H1 (cell line): ENCODE results near the gene CUEDC1. TPM values are rescaled to one million over a fixed set of nuclear protein-coding genes. Genes with fewer than 3 reads are reported as not detected.

Experiments used
- CTCF ChIA-PET: fragments of 300-600 bp; sonication (Branson Sonifier 250); formaldehyde crosslinking; loops from one replicate; lab custom pipeline; 2021; ENCODE audit not compliant: partially characterized antibody; lab: Charles Lee
- POLR2A ChIA-PET: fragments of 300-600 bp; sonication (Branson Sonifier 250); formaldehyde crosslinking; loops from one replicate; lab custom pipeline; 2021; ENCODE audit warnings: inconsistent platforms; ENCODE audit not compliant: partially characterized antibody; lab: Charles Lee
- DNase-seq, 2 experiments: peaks; one replicate each; pipeline versions ENCODE4 v3.0.0 to v3.0.0-alpha.2; 2010 to 2022; ENCODE audit warnings: low spot score in 2 of 2, low read depth in 1 of 2, mixed read lengths in 1 of 2
- FAIRE-seq: peaks from 2 replicates; lab custom pipeline; 2011; peaks lifted over from hg19 to GRCh38; lab: Jason Lieb, UNC
- H2AFZ ChIP-seq: 2 replicates; pipeline ENCODE4 v1.8.1; 2012; ENCODE audit warnings: low read length, inconsistent platforms
- H2AK5ac ChIP-seq: 2 replicates; pipeline ENCODE4 v1.6.1; 2013; ENCODE audit warnings: low read depth, low read length
- H2BK120ac ChIP-seq: replicated peaks from 2 replicates; pipeline ENCODE3; 2013; ENCODE audit warnings: low read depth, low read length, inconsistent platforms
- H2BK12ac ChIP-seq: 2 replicates; pipeline ENCODE4 v1.6.1; 2013; ENCODE audit warnings: low read depth, low read length
- H2BK15ac ChIP-seq: 2 replicates; pipeline ENCODE4 v1.6.1; 2013; ENCODE audit warnings: low read length
- H2BK20ac ChIP-seq: 2 replicates; pipeline ENCODE4 v1.6.1; 2013; ENCODE audit warnings: low read length
- H2BK5ac ChIP-seq: 2 replicates; pipeline ENCODE4 v1.6.1; 2013; ENCODE audit warnings: low read depth, low read length
- H3K14ac ChIP-seq: 2 replicates; pipeline ENCODE4 v1.6.1; 2013; ENCODE audit warnings: inconsistent platforms; ENCODE audit not compliant: insufficient read length
- H3K18ac ChIP-seq: 2 replicates; pipeline ENCODE4 v1.6.1; 2013; ENCODE audit warnings: low read length; ENCODE audit errors: extremely low read depth
- H3K23ac ChIP-seq: 2 replicates; pipeline ENCODE4 v1.6.1; 2013; ENCODE audit warnings: inconsistent platforms; ENCODE audit not compliant: insufficient read length
- H3K23me2 ChIP-seq: 2 replicates; pipeline ENCODE4 v1.6.1; 2013; ENCODE audit warnings: low read depth, low read length
- H3K27ac ChIP-seq: 2 replicates; pipeline ENCODE4 v1.6.1; 2011; ENCODE audit warnings: low read depth, low read length, inconsistent platforms
- H3K27me3 ChIP-seq, 4 experiments: replicated peaks in 1 of 4; 1 replicate in 1 of 4; 2 replicates in 3 of 4; pipeline versions ENCODE4 v1.6.1 to v1.8.1; 2011 to 2013; ENCODE audit warnings: low read length in 3 of 4, mild to moderate bottlenecking in 3 of 4, inconsistent platforms in 2 of 4, mixed read lengths in 2 of 4, moderate library complexity in 1 of 4; ENCODE audit not compliant: control insufficient read depth in 3 of 4, insufficient read depth in 3 of 4; ENCODE audit errors: extremely low read depth in 1 of 4
- H3K36me3 ChIP-seq, 4 experiments: 2 replicates each; pipeline versions ENCODE4 v1.6.1 to v1.8.1; 2011 to 2013; ENCODE audit warnings: mild to moderate bottlenecking in 4 of 4, low read length in 3 of 4, moderate library complexity in 2 of 4, control low read depth in 1 of 4, inconsistent platforms in 1 of 4; ENCODE audit not compliant: insufficient read depth in 4 of 4, control insufficient read depth in 2 of 4
- H3K4ac ChIP-seq: replicated peaks from 2 replicates; pipeline ENCODE3; 2013; ENCODE audit warnings: low read length, low read depth, mixed read lengths, inconsistent platforms; ENCODE audit not compliant: insufficient read length
- H3K4me1 ChIP-seq, 4 experiments: replicated peaks in 1 of 4; 1 replicate in 1 of 4; 2 replicates in 3 of 4; pipeline versions ENCODE4 v1.6.1 to v1.8.1; 2011 to 2013; ENCODE audit warnings: low read length in 3 of 4, inconsistent platforms in 2 of 4, mixed read lengths in 1 of 4; ENCODE audit not compliant: insufficient read depth in 4 of 4, control insufficient read depth in 3 of 4
- H3K4me2 ChIP-seq, 2 experiments: 2 replicates each; pipeline versions ENCODE4 v1.6.1 to v1.8.1; 2011 to 2013; ENCODE audit warnings: low read depth in 2 of 2, low read length in 2 of 2, control low read depth in 1 of 2, inconsistent platforms in 1 of 2, mild to moderate bottlenecking in 1 of 2; ENCODE audit not compliant: insufficient read depth in 1 of 2
- H3K4me3 ChIP-seq, 4 experiments: fragments of 200-600, 300-600 bp in 1 of 4; sonication (generic), shearing (Covaris generic), sonication (Bioruptor Twin) in 1 of 4; 2 replicates each; pipeline versions ENCODE4 v1.5.1 to v1.8.1; 2011 to 2016; ENCODE audit warnings: low read length in 4 of 4, low read depth in 3 of 4, control low read depth in 2 of 4, inconsistent platforms in 2 of 4, mild to moderate bottlenecking in 2 of 4, mixed read lengths in 1 of 4, moderate library complexity in 1 of 4; ENCODE audit not compliant: insufficient read depth in 2 of 4; ENCODE audit errors: extremely low read depth in 1 of 4
- H3K56ac ChIP-seq: replicated peaks from 2 replicates; pipeline ENCODE3; 2013; ENCODE audit warnings: low read depth, mild to moderate bottlenecking, mixed read lengths, low read length, inconsistent platforms; ENCODE audit not compliant: insufficient read length
- H3K79me1 ChIP-seq: 2 replicates; pipeline ENCODE4 v1.6.1; 2013; ENCODE audit warnings: low read depth, low read length, control low read depth
- H3K79me2 ChIP-seq, 2 experiments: 2 replicates each; pipeline versions ENCODE4 v1.6.1 to v1.8.1; 2012 to 2013; ENCODE audit warnings: low read length in 2 of 2, mild to moderate bottlenecking in 2 of 2, inconsistent platforms in 1 of 2; ENCODE audit not compliant: insufficient read depth in 2 of 2, control insufficient read depth in 1 of 2
- H3K9ac ChIP-seq, 4 experiments: replicated peaks in 1 of 4; 1 replicate in 1 of 4; 2 replicates in 3 of 4; pipeline versions ENCODE4 v1.6.1 to v1.8.1; 2011 to 2013; ENCODE audit warnings: low read depth in 3 of 4, low read length in 3 of 4, control low read depth in 2 of 4, mild to moderate bottlenecking in 2 of 4, moderate library complexity in 2 of 4, inconsistent platforms in 1 of 4; ENCODE audit errors: extremely low read depth in 1 of 4
- H3K9me3 ChIP-seq, 2 experiments: 2 replicates each; pipeline versions ENCODE4 v1.6.1 to v1.8.1; 2012 to 2013; ENCODE audit warnings: mild to moderate bottlenecking in 2 of 2, moderate library complexity in 2 of 2, control low read depth in 1 of 2, inconsistent platforms in 1 of 2, low read depth in 1 of 2, low read length in 1 of 2, mixed read lengths in 1 of 2; ENCODE audit not compliant: insufficient read depth in 2 of 2
- H4K20me1 ChIP-seq, 2 experiments: replicated peaks in 1 of 2; 2 replicates each; pipeline versions ENCODE3 to v1.8.1; 2011 to 2013; ENCODE audit warnings: inconsistent platforms in 2 of 2, low read length in 2 of 2, mild to moderate bottlenecking in 1 of 2; ENCODE audit not compliant: insufficient read depth in 2 of 2, control insufficient read depth in 1 of 2
- H4K5ac ChIP-seq: 2 replicates; pipeline ENCODE4 v1.6.1; 2013; ENCODE audit warnings: low read length, low read depth, mixed read lengths, inconsistent platforms; ENCODE audit not compliant: insufficient read length
- H4K8ac ChIP-seq: 2 replicates; pipeline ENCODE4 v1.8.0; 2013; ENCODE audit warnings: mild to moderate bottlenecking, moderate library complexity, low read length, inconsistent platforms; ENCODE audit not compliant: insufficient read depth; ENCODE audit errors: extremely low read depth
- H4K91ac ChIP-seq: replicated peaks from 2 replicates; pipeline ENCODE3; 2013; ENCODE audit warnings: low read length, mixed read lengths, inconsistent platforms; ENCODE audit not compliant: insufficient read length
- EP300 ChIP-seq, 2 experiments: IDR thresholded peaks; 1 replicate in 1 of 2; 2 replicates in 1 of 2; pipeline ENCODE4 v1.6.1; 2011 to 2012; ENCODE audit warnings: low read depth in 2 of 2, low read length in 2 of 2, mild to moderate bottlenecking in 2 of 2, borderline replicate concordance in 1 of 2, inconsistent platforms in 1 of 2, moderate library complexity in 1 of 2
- MAFK ChIP-seq: IDR thresholded peaks from 2 replicates; pipeline ENCODE4 v1.6.1; 2012; ENCODE audit warnings: low read depth, mild to moderate bottlenecking, improper control_type of control experiment, low read length
- PHF8 ChIP-seq: fragments of 200-600 bp; sonication (generic); conservative IDR thresholded peaks from 2 replicates; pipeline ENCODE4 v1.7.1; 2012; ENCODE audit warnings: low read depth, mild to moderate bottlenecking, inconsistent platforms, low read length, moderate library complexity
- RBBP5 ChIP-seq: IDR thresholded peaks from 2 replicates; pipeline ENCODE4 v1.7.1; 2012; ENCODE audit warnings: low read depth, mild to moderate bottlenecking, inconsistent platforms, low read length, moderate library complexity, borderline replicate concordance
- SIN3A ChIP-seq, 2 experiments: IDR thresholded peaks in 1 of 2; conservative IDR thresholded peaks in 1 of 2; 2 replicates each; pipeline ENCODE4 v1.6.1; 2011 to 2012; ENCODE audit warnings: low read length in 2 of 2, improper control_type of control experiment in 1 of 2, low read depth in 1 of 2, mild to moderate bottlenecking in 1 of 2
- SP2 ChIP-seq: IDR thresholded peaks from 2 replicates; pipeline ENCODE4 v1.6.1; 2012; ENCODE audit warnings: mild to moderate bottlenecking, low read length, inconsistent platforms
- TAF1 ChIP-seq: IDR thresholded peaks from 2 replicates; pipeline ENCODE4 v1.6.1; 2011; ENCODE audit warnings: mild to moderate bottlenecking, low read depth, low read length
- ZNF274 ChIP-seq: IDR thresholded peaks from 2 replicates; pipeline ENCODE4 v1.7.0; 2012; ENCODE audit warnings: low read length, borderline replicate concordance; ENCODE audit errors: extremely low read depth
- polyA plus RNA-seq, 7 experiments: library from polyadenylated mRNA; depleted of rRNA in 3 of 7; stranded (reverse) in 5 of 7; unstranded in 2 of 7; fragments of >200 nt in 5 of 7; fragments of 200-250 nt in 2 of 7; gene quantifications; 1 replicate in 5 of 7; 2 replicates in 1 of 7; 4 replicates in 1 of 7; pipeline versions ENCODE4 v1.2.1 to v1.2.3, GENCODE V29; 2011 to 2013; ENCODE audit warnings: missing spikeins in 2 of 7, mixed read lengths in 2 of 7
- total RNA-seq: library from RNA; stranded (reverse); fragmentation: NEBNext Ultra II Directional; extraction: Animal tissue kit (Norgen Biotek cat#: 25700); gene quantifications from 2 replicates; pipeline ENCODE4 v1.2.1, GENCODE V29; 2021

CUEDC1 gene
- total and polyA plus RNA-seq, 2 of the 8 experiments (the other 6 are each of a cell fraction or from before 2014, with no cell fraction given) = 4.0 to 10.7 TPM

DNA sequence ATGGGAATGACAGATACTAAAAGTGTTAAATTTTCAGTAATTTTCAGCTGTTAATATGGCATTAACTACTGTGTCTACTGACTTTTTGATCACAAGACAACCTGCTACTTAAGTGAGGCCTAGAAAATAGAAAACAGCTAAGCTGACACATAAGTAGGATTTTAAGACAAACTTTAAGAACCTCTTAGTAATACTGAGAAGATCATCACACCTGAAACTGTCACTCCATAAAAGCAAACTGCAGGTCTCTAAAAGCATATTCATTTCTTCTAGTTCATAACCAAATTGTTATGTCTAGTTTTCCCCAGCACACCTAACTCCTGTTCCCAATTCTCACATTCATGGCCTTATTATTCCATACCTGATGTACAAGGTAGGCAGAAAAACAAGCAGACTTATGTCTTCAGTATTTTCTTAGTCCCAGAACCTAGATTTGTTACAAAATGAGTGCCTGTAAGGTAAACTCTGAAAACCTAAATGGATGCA is 43.8 kb upstream of the CUEDC1 start:
- H3K4me2 ChIP-seq = no peak overlapping the region
- H3K27ac ChIP-seq = no peak overlapping the region
- no peak overlapping the region for H4K8ac ChIP-seq
- peaks cover 3 to 55% (median 30%) of the 10 kb centered on the region in 4 experiments; a peak in 7 of 8 replicates for H3K36me3 ChIP-seq
- no peaks in the 10 kb centered on the region for H3K79me1 ChIP-seq
- no peak overlapping the region for H2AFZ ChIP-seq
- no peak for DNase-seq
- no peak overlapping the region for H2AK5ac ChIP-seq
- FAIRE-seq = no peak
- H3K56ac ChIP-seq = no peak overlapping the region
- H2BK120ac ChIP-seq = no peak overlapping the region
- POLR2A ChIA-PET = interaction anchor here (0.7 to 28.0 kb wide), 20 partner anchors 4 to 164 kb away, joined by 3 to 672 read pairs (median 6); partner anchors contain the start of genes CUEDC1, DYNLL2, MRPS23 and SRSF1
- H3K23ac ChIP-seq = no peak overlapping the region
- peaks cover 5 to 7% of the 10 kb centered on the region in 2 experiments for H4K20me1 ChIP-seq
- H3K4me1 ChIP-seq = peaks cover 0 to 3% (median 0%) of the 10 kb centered on the region in 4 experiments; a peak in 1 of 7 replicates
- no peak overlapping the region for H2BK12ac ChIP-seq
- H3K9me3 ChIP-seq = no peaks in the 10 kb centered on the region
- no peak overlapping the region for H3K9ac ChIP-seq
- H4K5ac ChIP-seq = no peak overlapping the region
- H3K4me3 ChIP-seq = no peak overlapping the region
- H3K18ac ChIP-seq = no peak overlapping the region
- no peak overlapping the region for H3K4ac ChIP-seq
- no peak overlapping the region for H2BK15ac ChIP-seq
- H3K27me3 ChIP-seq = no peaks in the 10 kb centered on the region
- no peaks in the 10 kb centered on the region for H3K23me2 ChIP-seq
- H2BK20ac ChIP-seq = no peak overlapping the region
- CTCF ChIA-PET = interaction anchor here (0.7 to 15.0 kb wide), 49 partner anchors 8 to 192 kb away, joined by 3 to 384 read pairs (median 5); partner anchors contain the start of genes CUEDC1 and MRPS23
- no peak overlapping the region for H4K91ac ChIP-seq
- no peak overlapping the region for H3K14ac ChIP-seq
- TF ChIP-seq TAF1 (no peak), EP300 (IDR thresholded peaks at IDR 0.05; ENCODE audit: borderline replicate concordance in 1 of 2, low read depth in 2 of 2, low read length in 2 of 2) (no peak), ZNF274 (no peak), MAFK (no peak), PHF8 (no peak), SIN3A (conservative IDR thresholded peaks at IDR 0.05 in 1 of 2, IDR thresholded peaks at IDR 0.05 in 1 of 2; ENCODE audit: low read depth in 1 of 2, low read length in 2 of 2) (no peak), RBBP5 (no peak), SP2 (no peak)
- H2BK5ac ChIP-seq = no peak overlapping the region
- H3K79me2 ChIP-seq = peaks cover 0 to 26% of the 10 kb centered on the region in 2 experiments; a peak in 2 of 4 replicates
